HEK293T (cell line): Measurements from ENCODE around the gene TSPAN17.

Experiments
- ARNT ChIP-seq: fragments of 450-650 bp; IDR thresholded peaks from 2 replicates; pipeline ENCODE4 v1.6.1; 2017; ENCODE audit warnings: mild to moderate bottlenecking
- FOXK2 ChIP-seq: fragments of 450-650 bp; IDR thresholded peaks from 2 replicates; pipeline ENCODE4 v1.6.1; 2016; ENCODE audit warnings: mild to moderate bottlenecking
- FOXM1 ChIP-seq: fragments of 450-650 bp; IDR thresholded peaks from 2 replicates; pipeline ENCODE4 v1.6.1; 2017; ENCODE audit warnings: mild to moderate bottlenecking, borderline replicate concordance
- L3MBTL2 ChIP-seq: fragments of 450-650 bp; conservative IDR thresholded peaks from 2 replicates; pipeline ENCODE4 v1.6.1; 2016; ENCODE audit warnings: mild to moderate bottlenecking
- NFRKB ChIP-seq: fragments of 450-650 bp; IDR thresholded peaks from 2 replicates; pipeline ENCODE4 v1.6.1; 2016; ENCODE audit warnings: mild to moderate bottlenecking, moderate library complexity
- SP1 ChIP-seq: fragments of 450-650 bp; IDR thresholded peaks from 2 replicates; pipeline ENCODE4 v1.6.1; 2017
- TF ChIP-seq, protein P1 (sequence below): fragments of 450-650 bp; IDR thresholded peaks from 2 replicates; pipeline ENCODE4 v1.6.1; 2016

DNA sequence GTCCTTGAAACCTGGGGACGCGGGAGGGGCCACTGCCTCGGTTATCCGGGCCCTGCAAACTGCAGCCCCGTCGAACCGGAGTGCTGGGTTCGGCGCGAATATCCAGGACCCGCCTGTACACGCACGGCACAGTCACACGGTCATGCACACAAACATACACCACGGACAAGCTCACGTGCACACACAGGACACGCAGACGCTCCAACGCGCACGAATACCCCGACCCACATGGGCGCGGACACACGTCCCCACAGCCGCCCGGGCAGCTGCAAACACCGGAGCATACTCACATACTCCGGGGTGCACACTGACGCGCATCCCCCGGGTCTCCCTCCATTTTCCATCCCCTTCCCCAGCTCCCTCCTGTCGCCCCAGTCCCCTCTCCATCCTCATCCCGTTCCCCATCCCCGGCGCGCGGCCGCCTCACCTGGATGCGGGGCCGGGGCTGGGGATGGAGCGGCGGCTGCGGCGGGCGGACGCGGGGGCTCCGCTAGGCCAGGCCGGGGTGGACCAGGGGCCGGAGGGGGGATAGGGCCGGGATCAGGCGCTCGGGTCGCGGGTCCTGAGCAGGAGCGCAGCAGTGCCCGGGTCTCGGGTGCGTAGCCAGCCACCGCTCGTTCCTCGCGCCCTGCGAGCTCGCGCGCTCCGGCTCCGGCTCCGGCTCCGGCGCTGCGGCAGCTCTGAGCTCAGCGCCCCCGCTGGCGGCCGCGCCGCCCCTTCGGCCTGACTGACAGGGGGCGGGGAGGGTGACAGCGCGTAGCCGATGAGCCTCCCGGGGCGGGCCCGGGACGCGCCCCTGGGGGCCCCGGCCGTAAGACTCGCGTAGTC lies 17.2 kb upstream of the TSPAN17 start, which contains the start of the genes EIF4E1B and SNCB:
- TF ChIP-seq NFRKB (no peak), SP1 (no peak), ARNT (no peak), FOXK2 (no peak), FOXM1 (0 out of 2 replicates have a peak, but pooled peaks have one; percentile 2), L3MBTL2 (no peak)
- TF ChIP-seq, protein P1, sequence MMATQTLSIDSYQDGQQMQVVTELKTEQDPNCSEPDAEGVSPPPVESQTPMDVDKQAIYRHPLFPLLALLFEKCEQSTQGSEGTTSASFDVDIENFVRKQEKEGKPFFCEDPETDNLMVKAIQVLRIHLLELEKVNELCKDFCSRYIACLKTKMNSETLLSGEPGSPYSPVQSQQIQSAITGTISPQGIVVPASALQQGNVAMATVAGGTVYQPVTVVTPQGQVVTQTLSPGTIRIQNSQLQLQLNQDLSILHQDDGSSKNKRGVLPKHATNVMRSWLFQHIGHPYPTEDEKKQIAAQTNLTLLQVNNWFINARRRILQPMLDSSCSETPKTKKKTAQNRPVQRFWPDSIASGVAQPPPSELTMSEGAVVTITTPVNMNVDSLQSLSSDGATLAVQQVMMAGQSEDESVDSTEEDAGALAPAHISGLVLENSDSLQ = peak; percentile 97
